HG03575 (cell line): ENCODE data around the gene MCHR2.
A peak's percentile ranks its signal among the peaks of the same experiment; 100 is the strongest.

ENCODE experiments used
- ATAC-seq: cut with Tn5 transposase; IDR thresholded peaks from one replicate; pipeline ENCODE4 v1.9.1; 2021; ENCODE audit not compliant: unreplicated experiment, insufficient number of reproducible peaks, low FRiP score; ENCODE audit errors: extremely low read depth

The MCHR2 gene

GRCh38 chr6:99933129-99933528 lies 60.9 kb downstream of the MCHR2 start:
- no peak for ATAC-seq

GRCh38 chr6:99912657-99913056 lies 81.4 kb downstream of the MCHR2 start:
- ATAC-seq: no peak

GRCh38 chr6:99905209-99906106 lies 88.6 kb downstream of the MCHR2 start:
- ATAC-seq: peak; percentile 80

- ATAC-seq: no peak
Observed at GRCh38 chr6:99901596-99902384, 92.2 kb downstream of the MCHR2 start.

- no peak for ATAC-seq
Observed at GRCh38 chr6:99894815-99895214, 99.2 kb downstream of the MCHR2 start.

- no peak for ATAC-seq
Observed at GRCh38 chr6:99887066-99887465, 107.0 kb downstream of the MCHR2 start.

GRCh38 chr6:99885051-99885450 lies 109.0 kb downstream of the MCHR2 start:
- ATAC-seq: no peak

GRCh38 chr6:99882128-99882702 lies 111.8 kb downstream of the MCHR2 start:
- no peak for ATAC-seq

- ATAC-seq: no peak
Observed at GRCh38 chr6:99879431-99879830, 114.6 kb downstream of the MCHR2 start.

- no peak for ATAC-seq
Observed at GRCh38 chr6:99875068-99875467, 119.0 kb downstream of the MCHR2 start.

- ATAC-seq: no peak
Observed at GRCh38 chr6:99873084-99873483, 120.9 kb downstream of the MCHR2 start.

- no peak for ATAC-seq
Observed at GRCh38 chr6:99871641-99872040, 122.4 kb downstream of the MCHR2 start.
